GM12892 (cell line): ENCODE data around the gene NAV2.

Experiments used
- POLR2A ChIP-seq: IDR thresholded peaks from 2 replicates; pipeline ENCODE4 v1.6.1; 2011; ENCODE audit warnings: low read depth, low read length, control low read depth
- TAF1 ChIP-seq: IDR thresholded peaks from 2 replicates; pipeline ENCODE4 v1.6.1; 2011; ENCODE audit warnings: low read depth, mild to moderate bottlenecking, control low read depth, low read length, borderline replicate concordance

DNA sequence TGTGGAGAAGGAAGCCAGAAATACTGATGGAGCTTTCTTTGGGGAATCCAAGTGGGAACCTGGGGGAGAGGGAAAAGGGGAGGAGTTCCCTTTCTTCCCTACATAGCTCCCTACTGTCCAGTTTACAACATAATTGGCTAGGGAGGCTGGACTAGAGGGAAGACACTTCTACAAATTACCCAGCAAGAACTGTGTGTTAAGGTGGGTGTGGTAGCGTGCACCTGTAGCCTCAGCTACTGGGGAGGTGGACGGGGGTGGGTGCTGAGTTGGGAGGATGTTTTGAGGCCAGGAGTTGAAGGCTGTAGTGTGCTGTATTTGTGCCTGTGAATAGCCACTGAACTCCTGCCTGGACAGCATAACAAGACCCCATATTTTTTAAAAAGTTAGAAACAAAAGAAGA, 74.0 kb downstream of the NAV2 start:
- TF ChIP-seq TAF1 (no peak), POLR2A (no peak)
